ENCODE results near the gene PDE2A. TPM values are rescaled to one million over a fixed set of nuclear protein-coding genes. Genes with fewer than 3 reads are reported as not detected.

PDE2A gene
- polyA plus RNA-seq, 3 donors: 11.2 to 84.8 (median 40.8) TPM

GRCh38 chr11:72688486-72688885 lies 14.3 kb upstream of the PDE2A start:
- 92 to 97% (median 96%) methylated on average over 7 of the region's 7 CpGs for WGBS, 3 donors
- H3K27ac ChIP-seq (ENCODE audit: low read depth, low read length): no peak overlapping the region

- 87 to 96% (median 93%) methylated on average over 7 of the region's 7 CpGs for WGBS, 3 donors
Observed at GRCh38 chr11:72687326-72687725, 13.1 kb upstream of the PDE2A start.

GRCh38 chr11:72686639-72687220 lies 12.5 kb upstream of the PDE2A start:
- no peak overlapping the region for H3K27ac ChIP-seq (ENCODE audit: low read depth, low read length)
- 68 to 83% (median 73%) methylated on average over 8 of the region's 8 CpGs for WGBS, 3 donors

More at GRCh38 chr11:72687326-72687725, 13.1 kb upstream of the PDE2A start:
- H3K27ac ChIP-seq (ENCODE audit: low read depth, low read length): no peak overlapping the region

- peak overlapping the region; percentile 11 for H3K27ac ChIP-seq (ENCODE audit: low read depth, low read length)
- whole genome bisulfite sequencing, 3 donors: 68 to 78% (median 68%) methylated on average over 24 of the region's 24 CpGs
Observed at GRCh38 chr11:72685560-72686480, 11.6 kb upstream of the PDE2A start.

- WGBS, 3 donors: 60 to 73% (median 62%) methylated on average over 9 of the region's 9 CpGs
- H3K27ac ChIP-seq (ENCODE audit: low read depth, low read length): no peak overlapping the region
Observed at GRCh38 chr11:72684236-72684912, 10.2 kb upstream of the PDE2A start.

GRCh38 chr11:72683782-72684200 lies 9.6 kb upstream of the PDE2A start:
- no peak overlapping the region for H3K27ac ChIP-seq (ENCODE audit: low read depth, low read length)
- 55 to 57% (median 56%) methylated on average over 7 of the region's 7 CpGs for WGBS, 3 donors

GRCh38 chr11:72682858-72683243 lies 8.6 kb upstream of the PDE2A start:
- WGBS, 3 donors: 55 to 64% (median 57%) methylated on average over 4 of the region's 4 CpGs
- H3K27ac ChIP-seq (ENCODE audit: low read depth, low read length): no peak overlapping the region

- H3K27ac ChIP-seq (ENCODE audit: low read depth, low read length): no peak overlapping the region
- 71 to 78% (median 77%) methylated on average over 5 of the region's 5 CpGs for WGBS, 3 donors
Observed at GRCh38 chr11:72682238-72682857, 8.1 kb upstream of the PDE2A start.

- no peak overlapping the region for H3K27ac ChIP-seq (ENCODE audit: low read depth, low read length)
- 29 to 43% (median 41%) methylated on average over 17 of the region's 17 CpGs for WGBS, 3 donors
Observed at GRCh38 chr11:72681226-72682153, 7.3 kb upstream of the PDE2A start.

GRCh38 chr11:72680624-72681158 lies 6.5 kb upstream of the PDE2A start:
- H3K27ac ChIP-seq (ENCODE audit: low read depth, low read length): no peak overlapping the region
- WGBS, 3 donors: 54 to 66% (median 65%) methylated on average over 6 of the region's 6 CpGs

- H3K27ac ChIP-seq (ENCODE audit: low read depth, low read length): no peak overlapping the region
- WGBS, 3 donors: 51 to 67% (median 58%) methylated on average over 5 of the region's 5 CpGs
Observed at GRCh38 chr11:72679869-72680268, 5.6 kb upstream of the PDE2A start.

- 62 to 76% (median 72%) methylated on average over 8 of the region's 8 CpGs for WGBS, 3 donors
- H3K27ac ChIP-seq (ENCODE audit: low read depth, low read length): no peak overlapping the region
Observed at GRCh38 chr11:72678524-72678923, 4.3 kb upstream of the PDE2A start.

GRCh38 chr11:72676861-72677341 lies 2.7 kb upstream of the PDE2A start:
- H3K27ac ChIP-seq (ENCODE audit: low read depth, low read length): no peak overlapping the region
- WGBS, 3 donors: 2 to 4% (median 3%) methylated on average over 30 of the region's 30 CpGs

- no peak overlapping the region for H3K27ac ChIP-seq (ENCODE audit: low read depth, low read length)
- 28 to 54% (median 33%) methylated on average over 2 of the region's 2 CpGs for WGBS, 3 donors
Observed at GRCh38 chr11:72675221-72675620, 999 bp upstream of the PDE2A start.

GRCh38 chr11:72673284-72673942 lies 809 bp downstream of the PDE2A start:
- no peak overlapping the region for H3K27ac ChIP-seq (ENCODE audit: low read depth, low read length)
- WGBS, 3 donors: 23 to 31% (median 29%) methylated on average over 12 of the region's 12 CpGs

- 57 to 64% (median 59%) methylated on average over 4 of the region's 4 CpGs for WGBS, 3 donors
Observed at GRCh38 chr11:72672597-72673238, 1.5 kb downstream of the PDE2A start.

More at GRCh38 chr11:72672597-72673238, 1.5 kb downstream of the PDE2A start:
- H3K27ac ChIP-seq (ENCODE audit: low read depth, low read length): no peak overlapping the region
